ENCODE data around the gene GPR4. TPM values are rescaled to one million over a fixed set of nuclear protein-coding genes. Genes with fewer than 3 reads are reported as not detected.
A peak's percentile ranks its signal among the peaks of the same experiment; 100 is the strongest.

GPR4 gene
- total RNA-seq, 4 donors from 2014 or later = 0.62 to 13.5 (median 6.6) TPM

MicroRNAs within 50 kb of the gene (microRNA counts, 767-probe panel; counts per million panel counts)
- 3,372 to 4,310 counts per million in 2 donors for microRNA hsa-miR-330-3p
- microRNA hsa-miR-330-5p = 0 counts per million in 2 donors

Small RNAs within 50 kb of the gene (microRNA-seq; reads per million reads assigned to microRNA genes)
- 50.5 reads per million, percentile 46 among the genes with 10 or more reads in this experiment for gene MIR330 (ENCODE audit: borderline microRNAs expressed, borderline replicate concordance)

Small RNAs within 50 kb of the gene (small RNA-seq; reads per million reads assigned to genes)
- not detected for gene RN7SL836P

Other genes starting within 250 kb of the GPR4 start
- gene ERCC2, start 231.6 kb downstream of the GPR4 start, total RNA-seq = 10 to 100 TPM in 2 of 4 donors, 1 to 10 TPM in 2; 1.8 to 16.6 (median 10.5) TPM
- 10 to 100 TPM in 1 of 4 donors, 1 to 10 TPM in 2, under 1 TPM in 1; 0.51 to 30.2 (median 3.0) TPM for gene PPP1R13L, start 197.1 kb downstream of the GPR4 start, total RNA-seq
- 10 to 100 TPM in 1 of 4 donors, 1 to 10 TPM in 2, under 1 TPM in 1; 0.26 to 11.3 (median 3.5) TPM for gene POLR1G, start 195.6 kb downstream of the GPR4 start, total RNA-seq
- gene ERCC1, start 178.3 kb downstream of the GPR4 start, total RNA-seq = 100 to 1,000 TPM in 1 of 4 donors, 10 to 100 TPM in 3; 37.9 to 130 (median 68.0) TPM
- gene FOSB, start 134.2 kb downstream of the GPR4 start, total RNA-seq = 10 to 100 TPM in 2 of 4 donors, 1 to 10 TPM in 1, not detected in 1; 8.1 to 52.1 (median 28.6) TPM
- 1 to 10 TPM in 3 of 4 donors, not detected in 1; 5.9 to 9.0 (median 7.0) TPM for gene RTN2, start 105.2 kb downstream of the GPR4 start, total RNA-seq
- gene PPM1N, start 103.8 kb downstream of the GPR4 start, total RNA-seq = 10 to 100 TPM in 1 of 4 donors, not detected in 3; 42.5 TPM
- gene VASP, start 94.7 kb downstream of the GPR4 start, total RNA-seq = 100 to 1,000 TPM in 1 of 4 donors, 10 to 100 TPM in 3; 21.5 to 157 (median 38.3) TPM
- 1 to 10 TPM; 2.8 to 9.1 (median 5.1) TPM for gene OPA3, start 17.4 kb downstream of the GPR4 start, total RNA-seq
- gene EML2, start 37.2 kb upstream of the GPR4 start, total RNA-seq = 10 to 100 TPM in 2 of 4 donors, 1 to 10 TPM in 2; 1.2 to 18.4 (median 11.6) TPM
- under 1 TPM in 1 of 4 donors, not detected in 3; 0.98 TPM for gene GIPR, start 66.0 kb upstream of the GPR4 start, total RNA-seq
- gene SNRPD2, start 89.7 kb upstream of the GPR4 start, total RNA-seq = 100 to 1,000 TPM in 3 of 4 donors, 10 to 100 TPM in 1; 96.0 to 386 (median 310) TPM
- gene QPCTL, start 90.5 kb upstream of the GPR4 start, total RNA-seq = 10 to 100 TPM in 1 of 4 donors, 1 to 10 TPM in 2, not detected in 1; 6.5 to 18.2 (median 9.5) TPM
- 10 to 100 TPM in 3 of 4 donors, 1 to 10 TPM in 1; 7.0 to 36.1 (median 15.2) TPM for gene FBXO46, start 128.7 kb upstream of the GPR4 start, total RNA-seq
- not detected for gene MEIOSIN, start 131.2 kb upstream of the GPR4 start, total RNA-seq
- 10 to 100 TPM in 2 of 4 donors, 1 to 10 TPM in 2; 4.4 to 48.9 (median 12.5) TPM for gene SIX5, start 167.0 kb upstream of the GPR4 start, total RNA-seq
- gene DMPK, start 180.3 kb upstream of the GPR4 start, total RNA-seq = 100 to 1,000 TPM in 1 of 4 donors, 10 to 100 TPM in 3; 15.3 to 211 (median 43.8) TPM
- gene DMWD, start 190.6 kb upstream of the GPR4 start, total RNA-seq = 100 to 1,000 TPM in 1 of 4 donors, 10 to 100 TPM in 2, 1 to 10 TPM in 1; 4.4 to 103 (median 36.9) TPM
- gene RSPH6A, start 213.1 kb upstream of the GPR4 start, total RNA-seq = under 1 TPM in 2 of 4 donors, not detected in 2; 0.14 to 0.40 TPM